CD4-positive, alpha-beta T cell treated with Interleukin-6 for 4 hours (primary cell): Measurements from ENCODE around the gene ATP10A.
"Not testable (repeated sequence)": the region's sequence is repeated elsewhere in the genome, so short reads cannot be mapped to it uniquely, and the experiment has no call there.

Source experiments
- DNase-seq: peaks from one replicate; pipeline ENCODE4 v3.0.0-alpha.2; 2020; ENCODE audit warnings: mixed read lengths

Gene ATP10A

GRCh38 chr15:25673972-25674371, 189.2 kb downstream of the ATP10A start:
- no peak for DNase-seq

DNA sequence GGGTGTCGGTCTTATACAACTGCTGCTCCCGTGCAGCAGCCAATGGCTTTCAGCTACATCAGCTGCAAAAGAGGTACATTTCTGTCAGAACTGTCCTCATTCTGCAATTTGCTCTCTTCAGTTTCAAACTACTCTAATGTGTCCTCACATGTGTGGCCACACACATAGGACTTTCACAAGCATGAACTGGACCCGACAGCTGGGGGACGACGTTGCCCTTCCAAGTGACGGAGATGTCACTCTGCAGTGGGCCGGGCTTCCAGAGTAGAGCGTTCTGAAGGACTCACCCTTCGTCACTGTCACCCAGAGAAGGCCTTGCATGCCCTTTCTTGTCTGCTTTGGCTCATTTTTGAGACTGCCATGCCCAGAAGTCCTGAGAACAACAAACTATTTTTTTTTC, 189.8 kb downstream of the ATP10A start:
- no peak for DNase-seq

DNA sequence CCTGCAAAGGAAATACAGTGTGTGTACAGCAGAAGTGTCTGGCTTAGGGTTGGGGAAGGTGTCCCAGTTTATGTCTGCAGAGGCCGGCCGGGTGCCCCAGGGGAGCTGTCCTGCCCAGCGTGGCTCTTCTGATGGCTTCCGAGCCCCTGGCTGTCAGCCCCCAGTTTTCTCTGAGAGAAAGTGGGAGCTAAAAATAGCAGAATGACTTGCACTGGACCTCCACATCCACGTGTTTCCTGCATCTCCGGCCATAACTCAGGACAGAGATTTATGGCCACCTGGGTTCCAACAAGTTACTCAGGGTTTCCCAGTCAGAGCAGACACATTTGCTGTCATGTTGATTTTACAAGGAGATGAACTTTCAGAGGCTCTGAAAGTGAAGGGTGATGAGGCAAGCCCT, 192.0 kb downstream of the ATP10A start:
- DNase-seq, result no peak

DNA sequence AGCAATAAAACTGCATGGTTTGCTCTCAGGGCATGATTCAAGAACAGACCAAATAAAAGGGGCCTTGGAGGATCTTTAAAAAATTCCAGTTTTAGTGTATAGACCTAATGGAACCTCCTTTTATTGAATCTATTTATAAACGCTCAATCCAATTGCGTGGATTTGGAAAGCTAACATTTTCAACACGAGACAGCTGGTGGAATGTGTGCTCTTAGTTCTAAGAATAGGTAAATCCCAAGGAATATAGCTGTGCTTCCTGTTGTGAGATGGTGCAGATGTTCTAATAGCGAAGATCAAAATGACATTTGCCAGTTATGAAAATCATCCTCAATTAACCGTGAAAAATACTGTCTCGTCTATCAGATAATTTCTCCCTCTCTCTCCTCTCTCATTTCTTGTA, 192.5 kb downstream of the ATP10A start:
- no peak for DNase-seq

DNA sequence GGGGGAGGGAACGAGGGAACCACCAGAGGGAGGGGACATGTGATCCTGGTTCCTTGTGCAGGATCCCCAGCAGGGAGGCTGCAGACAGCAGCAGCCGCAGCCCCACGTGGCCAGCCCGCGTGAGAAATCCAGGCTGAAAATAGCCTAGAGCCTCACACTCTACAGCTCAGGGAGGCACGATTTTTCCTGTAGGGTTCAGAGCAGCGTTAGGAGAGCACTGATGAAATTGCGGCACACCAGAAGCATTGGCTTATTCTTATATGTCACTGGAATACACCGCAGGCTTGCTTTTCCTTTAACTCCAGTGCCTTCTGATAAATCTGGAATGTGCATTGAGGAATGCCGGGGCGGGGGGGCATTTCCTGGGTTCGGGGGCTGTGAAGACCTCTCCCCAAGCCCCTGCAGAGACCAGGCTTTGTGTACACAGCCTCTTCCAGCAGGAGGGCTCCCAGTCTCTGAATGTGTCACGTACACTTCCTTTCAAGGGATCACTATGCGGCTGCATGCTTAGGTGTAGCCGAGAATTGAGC, 193.0 kb downstream of the ATP10A start:
- no peak for DNase-seq

- DNase-seq, result no peak
Measured at GRCh38 chr15:25668901-25669300, 194.2 kb downstream of the ATP10A start.

GRCh38 chr15:25668236-25668795, 194.8 kb downstream of the ATP10A start:
- DNase-seq, result no peak

GRCh38 chr15:25667829-25668228, 195.3 kb downstream of the ATP10A start:
- DNase-seq, result no peak

DNA sequence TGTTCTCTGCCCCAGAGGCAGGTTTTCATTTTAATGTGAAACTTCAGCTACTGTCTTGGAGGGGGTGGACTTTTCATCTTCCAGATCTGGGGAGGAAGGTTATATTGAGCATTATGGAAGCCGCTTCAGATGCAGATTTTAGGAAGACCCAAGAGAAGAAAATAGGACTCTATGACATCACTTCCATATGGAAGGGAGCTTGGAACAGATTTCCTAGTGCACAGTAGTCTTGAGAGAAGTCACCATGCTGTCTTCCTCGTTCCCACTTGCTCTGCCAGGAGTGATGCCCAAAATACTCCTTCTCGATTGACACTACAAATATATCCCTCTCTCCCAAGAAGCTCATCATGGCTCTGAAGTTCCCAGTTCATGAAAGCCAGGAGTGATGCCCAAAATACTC, 197.2 kb downstream of the ATP10A start:
- no peak for DNase-seq

- no peak for DNase-seq
Measured at GRCh38 chr15:25664761-25665160, 198.4 kb downstream of the ATP10A start.

DNA sequence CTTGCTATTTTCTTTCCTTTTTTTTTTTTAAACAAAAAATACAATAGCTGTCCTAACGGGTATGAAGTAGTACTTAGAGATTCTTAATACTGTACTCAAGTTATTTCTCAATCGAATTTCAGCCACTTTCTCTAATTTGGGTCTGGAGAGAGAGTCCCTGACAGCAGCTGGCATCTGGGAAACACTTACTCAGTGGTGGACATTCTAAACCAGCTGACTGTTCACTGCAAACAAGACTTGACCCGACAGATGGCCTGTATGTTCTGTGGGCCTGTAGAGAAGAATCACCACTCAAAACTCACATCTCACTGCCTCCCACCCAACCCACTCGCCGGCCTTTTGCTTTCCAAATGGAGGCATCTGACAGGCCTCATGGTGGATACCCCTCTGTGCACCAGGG, 199.6 kb downstream of the ATP10A start:
- DNase-seq, result no peak

DNA sequence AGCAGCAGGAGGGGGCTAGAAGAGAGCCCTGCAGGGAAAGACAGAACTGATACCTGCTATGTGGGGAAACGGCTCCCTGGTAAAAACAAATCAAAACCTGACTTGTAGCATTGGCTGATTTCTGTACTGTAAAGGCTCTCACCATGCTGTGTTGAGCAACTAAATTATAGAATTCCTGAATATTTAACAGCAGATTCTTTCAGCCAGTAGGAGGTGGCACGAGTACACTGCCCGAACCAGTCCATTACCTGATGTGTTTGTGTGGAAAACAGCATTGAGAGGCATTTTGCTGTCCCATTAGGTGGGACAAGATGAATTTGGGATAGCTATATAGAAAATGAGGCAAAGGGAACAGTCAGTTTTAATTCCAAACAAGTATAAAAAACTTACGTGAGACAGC, 201.2 kb downstream of the ATP10A start:
- no peak for DNase-seq

DNA sequence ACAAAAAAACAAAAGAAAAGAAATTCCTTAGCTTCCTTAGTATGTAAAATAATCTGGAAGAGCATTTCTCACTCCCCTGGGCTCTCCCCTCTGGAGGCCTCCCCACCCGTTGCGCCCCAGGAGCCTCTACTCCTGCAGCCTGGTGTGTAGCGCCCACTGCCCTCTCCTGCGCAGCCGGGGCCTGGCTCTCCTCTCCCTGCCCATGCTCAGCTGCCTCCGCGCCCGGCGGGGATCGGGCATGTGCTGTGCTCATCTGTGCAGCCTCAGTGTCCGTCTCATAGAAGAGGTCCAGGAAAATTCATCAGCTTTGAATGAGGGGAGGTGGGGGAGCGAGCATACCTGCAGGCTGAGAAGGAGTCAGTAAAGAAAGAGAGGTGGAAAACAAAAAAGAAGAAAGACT, 203.9 kb downstream of the ATP10A start:
- DNase-seq, result no peak

DNA sequence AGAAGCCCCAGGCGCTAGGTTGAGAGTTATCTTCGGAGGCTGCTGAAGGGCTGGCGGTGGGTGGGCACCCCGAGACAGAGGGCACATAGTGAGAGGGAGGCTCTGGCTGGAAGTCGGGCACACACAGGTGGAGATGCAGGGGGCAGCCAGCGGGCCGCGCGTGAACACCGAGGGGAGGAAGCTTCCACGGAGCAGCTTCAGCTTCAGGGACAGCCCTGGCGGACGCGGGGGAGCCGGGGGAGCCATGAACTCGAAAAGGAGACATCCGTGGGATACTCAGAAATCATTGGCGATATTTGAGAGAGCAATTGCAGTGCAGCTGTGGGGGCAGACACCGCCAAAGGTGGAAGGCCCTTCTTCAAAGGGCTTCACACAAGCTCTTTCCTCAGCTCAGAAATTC, 204.6 kb downstream of the ATP10A start:
- DNase-seq, result no peak

- DNase-seq, result no peak
Measured at GRCh38 chr15:25655207-25655948, 207.7 kb downstream of the ATP10A start.

- no peak for DNase-seq
Measured at GRCh38 chr15:25653371-25653770, 209.8 kb downstream of the ATP10A start.

DNA sequence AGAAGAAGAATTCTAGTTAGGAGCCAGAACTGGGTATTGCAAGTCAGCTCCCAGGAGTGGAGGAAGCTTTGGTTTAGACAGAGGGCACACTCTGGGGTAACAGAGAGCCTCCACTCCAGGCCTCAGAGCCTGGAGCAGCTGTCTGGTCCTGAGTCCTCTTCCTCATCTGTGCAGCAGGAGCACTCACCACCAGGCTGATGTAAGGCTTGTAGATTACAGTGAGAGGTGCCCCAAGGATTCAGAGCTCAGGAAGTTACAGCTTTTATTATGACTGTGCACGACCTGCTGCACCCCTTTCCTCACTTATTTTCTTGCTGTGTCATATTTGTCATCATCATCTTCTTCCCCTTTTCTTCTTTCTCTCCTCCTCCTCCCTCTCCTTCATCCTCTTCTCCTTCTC, 210.4 kb downstream of the ATP10A start:
- no peak for DNase-seq

- DNase-seq, result no peak
Measured at GRCh38 chr15:25649390-25649789, 213.7 kb downstream of the ATP10A start.

DNA sequence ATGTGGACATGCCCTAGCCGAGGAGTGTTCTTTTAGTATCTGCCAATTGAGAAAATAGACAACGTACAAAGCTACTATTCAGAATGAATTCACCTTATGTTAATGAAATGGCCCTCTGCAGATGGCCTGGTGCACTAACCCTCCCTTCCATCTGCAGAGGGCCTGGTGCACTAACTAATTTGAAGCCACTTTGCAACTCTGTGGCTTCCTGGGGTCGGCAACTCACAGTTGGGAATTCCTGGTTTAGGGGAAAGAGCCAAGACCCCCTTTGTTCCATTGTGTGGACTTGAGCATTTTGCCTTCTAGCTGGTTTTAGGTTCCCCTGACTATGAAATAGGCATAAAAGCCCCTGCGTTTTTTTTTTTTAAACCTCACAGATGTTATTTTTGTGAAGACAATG, 220.0 kb downstream of the ATP10A start:
- DNase-seq, result no peak

GRCh38 chr15:25641762-25642161, 221.4 kb downstream of the ATP10A start:
- DNase-seq, result no peak

DNA sequence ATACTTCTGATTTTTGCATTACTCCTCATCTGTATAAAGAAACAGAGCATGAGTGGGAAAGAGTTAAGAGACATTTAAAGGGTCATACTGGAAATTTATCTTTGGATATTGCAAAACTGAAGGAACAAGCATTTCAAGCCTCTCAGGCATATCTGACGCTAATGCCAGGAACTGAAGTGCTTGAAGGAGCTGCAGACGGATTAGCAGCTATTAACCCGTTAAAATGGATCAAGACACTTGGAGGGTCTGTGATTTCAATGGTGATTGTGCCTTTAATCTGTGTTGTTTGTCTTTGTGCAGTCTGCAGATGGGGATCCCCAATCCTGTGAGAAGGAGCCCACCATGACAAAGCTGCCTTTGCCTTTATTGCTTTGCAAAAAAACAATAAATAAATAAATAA, 221.8 kb downstream of the ATP10A start:
- no peak for DNase-seq

DNA sequence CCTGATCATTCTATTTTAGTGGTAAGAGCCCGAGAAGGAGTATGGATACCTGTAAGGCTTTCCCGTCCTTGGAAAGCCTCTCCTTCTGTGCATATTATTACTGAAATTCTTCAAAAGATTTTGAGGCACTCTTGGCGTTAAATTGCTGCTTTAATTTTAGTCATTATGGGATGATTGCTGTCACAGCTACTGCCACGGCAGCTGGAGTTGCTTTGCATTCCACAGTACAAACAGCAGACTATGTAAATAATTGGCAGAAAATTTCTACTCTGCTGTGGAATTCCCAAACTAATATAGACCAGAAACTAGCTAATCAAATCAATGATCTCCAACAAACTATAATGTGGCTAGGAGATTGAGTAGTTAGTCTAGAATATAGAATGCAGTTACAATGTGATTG, 222.2 kb downstream of the ATP10A start:
- not testable (repeated sequence) for DNase-seq

DNA sequence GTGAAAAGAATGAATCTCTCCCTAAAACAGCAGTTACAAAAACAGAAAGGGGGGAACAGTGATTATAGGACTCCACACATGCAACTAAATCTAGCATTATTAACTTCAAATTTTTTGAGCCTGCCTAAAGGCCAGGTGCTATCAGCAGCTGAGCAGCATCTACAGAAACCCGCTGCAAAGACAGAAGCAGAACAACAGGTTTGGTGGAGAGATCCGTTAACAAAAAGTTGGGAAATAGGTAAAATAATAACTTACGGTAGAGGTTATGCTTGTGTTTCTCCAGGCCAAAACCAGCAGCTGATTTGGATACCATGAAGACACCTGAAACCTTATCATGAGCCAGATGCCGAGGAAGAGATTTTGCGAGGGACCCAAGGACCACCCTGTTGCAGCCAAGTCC, 222.7 kb downstream of the ATP10A start:
- no peak for DNase-seq

- not testable (repeated sequence) for DNase-seq
Measured at GRCh38 chr15:25636486-25636885, 226.6 kb downstream of the ATP10A start.

DNA sequence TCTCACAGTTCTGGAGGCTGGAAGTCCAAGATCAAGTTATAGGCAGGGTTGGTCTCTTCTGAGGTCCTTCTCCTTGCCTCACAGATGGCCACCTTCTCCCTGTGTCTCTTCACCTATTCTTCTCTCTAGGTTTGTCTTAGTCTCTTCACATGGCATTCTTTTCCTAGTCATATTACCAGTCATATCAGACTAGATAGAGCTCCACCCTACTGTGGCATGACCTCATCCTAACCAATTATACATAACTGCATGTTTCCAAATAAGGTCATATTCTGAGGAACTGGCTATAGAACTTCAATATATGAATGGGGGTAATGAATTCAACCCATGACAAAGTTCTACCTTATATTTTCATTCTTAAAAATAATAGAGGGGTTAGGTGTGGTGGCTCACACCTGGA, 227.9 kb downstream of the ATP10A start:
- DNase-seq, result no peak
